ENCODE data around the gene SDK2.
"Not testable (repeated sequence)": the region's sequence is repeated elsewhere in the genome, so short reads cannot be mapped to it uniquely, and the experiment has no call there.

SDK2 gene

DNA sequence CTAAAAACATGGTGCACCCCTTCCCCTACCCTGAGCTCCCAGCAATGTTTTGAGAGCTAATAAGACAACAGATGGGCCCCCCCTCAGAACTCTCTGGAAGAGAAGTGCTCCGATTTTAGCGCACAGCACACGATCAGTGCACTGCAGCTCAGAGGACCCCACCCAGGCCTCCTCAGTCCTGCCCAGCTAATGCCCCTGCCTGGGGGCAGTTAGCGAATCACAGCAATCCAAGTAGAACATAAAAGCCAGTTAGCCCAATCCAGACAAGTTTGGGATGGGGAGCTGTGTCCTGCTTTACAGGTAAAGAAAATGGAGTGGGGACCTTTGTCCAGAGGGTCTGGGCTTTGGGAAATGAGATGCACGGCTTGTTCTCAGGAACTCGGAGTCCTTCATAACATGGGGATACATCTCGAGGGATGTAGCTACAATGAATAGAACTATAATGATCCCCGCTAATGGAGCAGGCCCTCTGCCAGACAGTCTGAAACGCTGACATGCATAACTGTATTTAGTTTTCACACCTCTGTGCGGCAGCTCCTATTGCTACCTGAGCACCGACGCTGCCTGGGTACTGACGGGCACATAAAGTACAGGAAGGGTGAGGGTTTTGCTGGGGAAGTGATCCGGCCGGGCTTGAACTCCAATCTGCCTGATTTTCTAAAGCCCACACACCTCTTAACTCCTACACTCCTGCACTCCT lies 302.7 kb downstream of the SDK2 start:
- Mint-ChIP-seq H3K27ac (no peak overlapping the region), H3K4me1 (no peaks in the 10 kb centered on the region), H3K4me3 (no peak overlapping the region), H3K27me3 (no peaks in the 10 kb centered on the region), H3K36me3 (peaks cover 6% of the 10 kb centered on the region), H3K9me3 (no peaks in the 10 kb centered on the region)
- ATAC-seq (ENCODE audit: low read depth) (no peak), DNase-seq (ENCODE audit: low spot score in 2 of 2) (no peak)

DNA sequence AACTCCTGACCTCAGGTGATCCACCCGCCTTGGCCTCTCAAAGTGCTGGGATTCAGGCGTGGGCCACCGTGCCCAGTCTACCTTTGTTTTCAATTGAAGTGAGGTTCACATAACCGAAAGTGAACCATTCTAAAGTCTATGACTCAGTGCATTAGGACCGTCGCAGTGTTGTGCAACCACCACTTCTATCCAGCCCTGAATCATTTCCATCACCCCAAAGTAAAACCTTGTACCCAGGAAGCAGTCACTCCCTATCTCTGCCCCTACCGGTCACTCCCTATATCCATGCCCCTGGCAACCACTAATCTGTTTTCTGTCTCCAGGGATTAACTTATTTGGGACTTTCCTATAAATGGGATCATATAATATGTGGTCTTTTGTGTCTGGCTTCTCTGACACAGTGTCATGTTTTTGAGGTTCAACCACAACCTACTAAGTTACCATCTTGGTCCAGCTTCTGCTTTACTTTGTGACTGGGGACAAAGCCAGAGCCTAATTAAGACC lies 304.1 kb downstream of the SDK2 start:
- H3K4me1 Mint-ChIP-seq = no peaks in the 10 kb centered on the region
- H3K27me3 Mint-ChIP-seq = no peaks in the 10 kb centered on the region
- no peaks in the 10 kb centered on the region for H3K9me3 Mint-ChIP-seq
- ATAC-seq (ENCODE audit: low read depth) = no peak
- H3K27ac Mint-ChIP-seq = no peak overlapping the region
- H3K4me3 Mint-ChIP-seq = no peak overlapping the region
- no peak for DNase-seq (ENCODE audit: low spot score in 2 of 2)
- peaks cover 3% of the 10 kb centered on the region for H3K36me3 Mint-ChIP-seq

DNA sequence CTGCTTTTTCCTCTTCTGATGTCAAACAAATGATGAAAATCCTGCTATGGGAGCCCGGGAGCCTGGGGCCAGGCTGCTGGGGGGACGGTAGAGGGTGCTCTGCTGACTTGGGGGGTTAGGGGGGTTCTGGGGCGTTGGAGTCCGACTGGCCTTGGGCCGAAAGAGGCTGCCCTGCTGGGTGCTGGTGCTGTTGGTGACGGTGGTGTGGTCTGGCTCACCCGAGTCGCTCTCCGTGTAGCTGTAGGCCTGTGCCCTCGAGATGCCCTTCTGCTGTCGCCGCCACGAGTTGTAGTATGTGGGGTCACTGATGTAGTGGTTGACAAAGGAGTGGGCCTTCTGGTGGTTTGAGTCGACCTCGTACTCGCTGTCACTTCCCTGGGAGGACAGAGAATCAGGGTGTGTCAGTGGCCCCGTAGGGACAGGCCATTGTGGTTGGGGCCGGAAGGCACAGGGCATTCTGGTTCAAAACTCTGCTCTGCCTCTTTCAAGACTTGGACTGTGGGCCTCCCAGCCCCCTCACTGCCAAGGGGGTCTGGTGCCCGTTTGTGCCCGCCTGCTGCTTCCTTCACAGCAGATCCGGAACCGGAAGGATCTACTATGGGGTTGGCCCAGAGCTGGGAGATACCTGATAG lies 305.6 kb downstream of the SDK2 start:
- H3K27ac Mint-ChIP-seq = peak overlapping the region; percentile 35
- ATAC-seq (ENCODE audit: low read depth) = no peak
- peaks cover 3% of the 10 kb centered on the region for H3K36me3 Mint-ChIP-seq

DNA sequence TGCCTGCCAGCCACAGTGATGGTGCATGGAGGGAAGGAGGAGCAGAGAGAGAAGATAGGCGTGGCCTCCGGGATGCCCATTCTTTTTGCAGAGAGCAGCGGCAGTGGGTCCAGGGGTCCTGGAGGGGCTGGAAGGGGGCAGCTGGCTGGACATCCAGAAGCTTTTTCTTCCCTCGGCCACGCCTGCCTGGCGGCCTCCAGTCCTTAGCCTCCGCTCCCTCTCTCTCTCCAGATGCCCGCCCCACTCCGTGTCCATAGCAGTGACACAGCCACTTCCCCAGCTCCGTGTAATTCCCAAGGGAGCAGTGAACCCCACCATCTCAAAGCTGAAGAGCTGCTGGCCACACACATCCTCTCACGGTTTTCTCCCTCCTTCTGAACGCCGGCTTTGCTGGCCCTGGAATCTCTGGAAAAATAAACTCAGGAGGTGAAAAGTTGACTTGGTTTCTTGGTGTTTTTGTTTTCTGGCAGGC lies 306.2 kb downstream of the SDK2 start:
- no peak for ATAC-seq (ENCODE audit: low read depth)
- H3K27me3 Mint-ChIP-seq = no peaks in the 10 kb centered on the region

More for the DNA sequence above, 305.6 kb downstream of the SDK2 start:
- H3K9me3 Mint-ChIP-seq = no peaks in the 10 kb centered on the region
- H3K27me3 Mint-ChIP-seq = no peaks in the 10 kb centered on the region
- no peak for DNase-seq (ENCODE audit: low spot score in 2 of 2)
- H3K4me1 Mint-ChIP-seq = no peaks in the 10 kb centered on the region
- H3K4me3 Mint-ChIP-seq = no peak overlapping the region

DNA sequence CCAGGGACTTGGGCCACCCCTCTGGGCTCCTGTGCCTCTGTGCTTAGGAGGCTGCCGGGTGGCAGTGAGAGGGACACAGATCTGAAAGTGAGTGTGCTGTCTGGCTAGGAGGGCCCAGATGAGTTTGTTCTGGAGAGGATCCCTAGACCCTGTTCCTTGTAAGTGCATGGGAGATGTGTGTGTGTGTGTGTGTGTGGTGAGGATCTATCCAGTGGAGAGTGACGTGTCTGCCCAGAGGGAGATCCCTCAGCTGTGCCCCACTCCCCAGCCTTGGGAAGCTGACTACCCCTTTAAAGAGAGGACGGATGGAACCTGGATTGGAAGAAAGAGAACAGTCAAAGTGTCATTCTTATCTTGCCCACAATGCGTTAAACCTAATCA lies 306.9 kb downstream of the SDK2 start:
- no peak overlapping the region for H3K4me3 Mint-ChIP-seq
- ATAC-seq (ENCODE audit: low read depth) (no peak), DNase-seq (ENCODE audit: low spot score in 2 of 2) (no peak)
- H3K4me1 Mint-ChIP-seq = no peaks in the 10 kb centered on the region
- no peak overlapping the region for H3K27ac Mint-ChIP-seq
- no peaks in the 10 kb centered on the region for H3K27me3 Mint-ChIP-seq
- peaks cover 3% of the 10 kb centered on the region for H3K36me3 Mint-ChIP-seq
- no peaks in the 10 kb centered on the region for H3K9me3 Mint-ChIP-seq

More for the DNA sequence above, 306.2 kb downstream of the SDK2 start:
- peaks cover 3% of the 10 kb centered on the region for H3K36me3 Mint-ChIP-seq
- no peak overlapping the region for H3K27ac Mint-ChIP-seq
- H3K9me3 Mint-ChIP-seq = no peaks in the 10 kb centered on the region
- DNase-seq (ENCODE audit: low spot score in 2 of 2) = no peak
- H3K4me3 Mint-ChIP-seq = no peak overlapping the region
- no peaks in the 10 kb centered on the region for H3K4me1 Mint-ChIP-seq

DNA sequence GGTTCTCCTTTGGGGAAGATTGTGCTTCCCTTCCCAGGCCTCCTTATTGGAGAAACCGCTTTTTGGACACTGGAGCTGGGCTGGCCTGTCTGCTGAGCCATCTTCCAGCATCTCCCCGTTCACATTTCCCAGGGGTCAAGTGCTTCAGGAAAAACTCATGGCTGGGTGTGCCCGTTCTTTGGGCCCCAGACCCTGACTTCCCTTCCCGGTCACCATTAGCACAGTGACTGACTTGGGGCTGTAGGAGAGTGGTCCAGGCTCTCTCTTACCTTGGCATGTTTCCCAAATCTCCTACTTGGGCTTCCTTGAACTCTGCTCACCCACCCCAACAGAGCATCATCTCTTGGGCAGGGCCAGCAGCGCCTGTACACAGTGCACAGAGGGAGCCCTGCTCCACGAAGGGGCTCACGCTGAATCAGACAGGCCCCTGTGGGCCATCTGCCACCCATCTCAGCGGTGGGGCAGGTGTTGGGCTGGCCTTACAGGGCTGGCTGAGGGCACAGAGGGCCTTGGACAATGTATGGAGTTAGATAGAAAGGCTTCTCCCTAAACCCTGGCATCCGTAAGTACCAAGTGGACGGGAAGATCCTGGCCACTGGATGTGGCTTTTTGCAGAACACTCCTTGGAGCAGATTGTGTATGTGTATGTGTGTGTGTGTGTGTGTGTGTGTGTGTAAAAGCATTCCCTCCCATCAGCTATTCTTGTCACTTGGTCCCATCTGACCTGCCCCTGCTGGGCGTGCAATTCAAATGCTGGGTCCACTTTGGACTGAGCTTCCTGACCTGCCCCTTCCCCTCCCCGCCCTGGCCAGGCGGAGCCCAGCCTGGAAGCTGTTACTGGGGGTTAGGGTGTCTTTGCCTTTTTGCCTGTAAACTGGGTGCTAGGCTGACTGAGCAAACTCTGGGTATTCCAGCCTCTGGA lies 307.6 kb downstream of the SDK2 start:
- DNase-seq (ENCODE audit: low spot score in 2 of 2) = no peak
- Mint-ChIP-seq H3K27ac (no peak overlapping the region), H3K4me1 (no peaks in the 10 kb centered on the region), H3K4me3 (no peak overlapping the region), H3K36me3 (peaks cover 3% of the 10 kb centered on the region), H3K9me3 (no peaks in the 10 kb centered on the region), H3K27me3 (no peaks in the 10 kb centered on the region)
- no peak for ATAC-seq (ENCODE audit: low read depth)

DNA sequence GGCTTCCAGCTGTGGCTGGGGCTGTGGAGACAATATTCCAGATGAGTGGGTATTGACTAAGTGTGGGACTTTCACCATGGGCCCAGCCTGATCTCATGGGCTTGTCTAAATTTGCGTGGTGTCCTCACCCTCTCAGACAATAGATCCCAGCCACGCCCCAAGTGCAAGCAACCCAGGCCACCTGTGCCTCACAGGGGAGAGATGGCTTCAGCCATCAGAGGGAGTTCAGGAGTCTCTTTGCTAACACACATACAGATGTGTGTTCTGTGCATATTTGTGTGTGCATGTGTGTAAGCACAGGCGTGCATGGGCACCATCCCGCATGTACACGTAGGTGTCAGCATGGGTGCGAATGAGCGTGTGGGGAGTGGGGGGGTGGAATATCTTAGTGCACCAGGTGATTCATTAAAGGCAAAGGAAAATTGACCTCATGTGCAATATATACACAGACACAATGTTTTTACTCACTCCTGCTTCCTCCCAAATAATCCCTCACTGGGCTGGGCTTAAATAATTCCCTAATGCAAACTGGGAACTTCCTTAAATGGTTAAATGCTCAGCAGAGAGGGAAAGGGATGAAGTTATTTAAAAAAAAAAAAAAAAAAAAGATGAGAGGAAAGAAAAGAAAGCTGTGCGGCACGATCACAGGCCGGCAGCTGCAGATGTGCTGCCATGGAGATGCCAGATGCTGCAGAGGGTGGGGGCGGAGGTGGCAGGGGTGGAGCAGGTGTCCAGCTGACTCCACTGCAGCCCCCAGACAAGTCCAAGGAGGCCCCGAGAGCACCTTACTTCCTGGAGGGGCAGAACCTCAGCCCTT lies 308.4 kb downstream of the SDK2 start:
- H3K27me3 Mint-ChIP-seq = no peaks in the 10 kb centered on the region
- peaks cover 3% of the 10 kb centered on the region for H3K36me3 Mint-ChIP-seq
- ATAC-seq (ENCODE audit: low read depth) (no peak), DNase-seq (ENCODE audit: low spot score in 2 of 2) (no peak)
- H3K4me3 Mint-ChIP-seq = no peak overlapping the region
- no peaks in the 10 kb centered on the region for H3K9me3 Mint-ChIP-seq
- H3K4me1 Mint-ChIP-seq = no peaks in the 10 kb centered on the region
- no peak overlapping the region for H3K27ac Mint-ChIP-seq

DNA sequence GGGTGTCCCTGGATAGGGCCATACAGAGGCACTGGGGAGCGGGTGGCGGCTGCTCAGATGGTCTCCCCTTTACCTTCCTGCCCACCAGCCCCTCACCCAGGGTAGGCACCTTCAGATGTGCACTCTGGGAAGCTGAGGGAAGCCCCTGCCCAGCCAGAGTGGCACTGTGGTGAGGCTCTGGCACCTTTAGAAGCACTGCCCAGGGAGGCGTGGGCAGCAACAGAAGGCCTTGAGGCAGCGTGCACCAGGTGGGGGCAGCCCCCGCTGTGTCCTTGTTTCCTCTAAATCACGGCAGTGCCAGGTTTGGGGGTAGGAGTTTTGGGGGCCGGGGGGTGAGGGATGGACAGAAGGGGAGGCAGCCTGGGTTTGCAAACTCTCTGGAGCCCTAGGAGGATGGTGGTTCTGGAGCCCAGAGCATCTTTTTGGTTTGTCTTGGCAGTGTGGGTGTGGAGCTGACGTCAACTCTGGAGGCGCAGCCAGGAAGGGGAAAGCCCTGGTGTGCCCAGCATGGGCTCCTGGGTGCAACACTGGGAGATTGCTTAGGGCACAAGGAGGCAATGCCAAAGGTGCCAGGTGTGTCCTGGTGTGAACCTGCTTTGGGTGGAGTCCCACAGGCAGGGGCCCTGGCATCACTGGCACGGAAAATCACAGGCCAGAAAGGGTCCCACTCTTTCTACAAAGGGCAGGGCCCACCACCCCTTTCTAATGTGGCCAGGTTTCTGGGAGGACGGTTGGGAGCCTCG lies 309.3 kb downstream of the SDK2 start:
- DNase-seq (ENCODE audit: low spot score in 2 of 2) (no peak), ATAC-seq (ENCODE audit: low read depth) (no peak)
- H3K9me3 Mint-ChIP-seq = no peaks in the 10 kb centered on the region
- no peaks in the 10 kb centered on the region for H3K4me1 Mint-ChIP-seq
- H3K27me3 Mint-ChIP-seq = no peaks in the 10 kb centered on the region
- H3K36me3 Mint-ChIP-seq = peaks cover 3% of the 10 kb centered on the region
- no peak overlapping the region for H3K4me3 Mint-ChIP-seq
- H3K27ac Mint-ChIP-seq = no peak overlapping the region

DNA sequence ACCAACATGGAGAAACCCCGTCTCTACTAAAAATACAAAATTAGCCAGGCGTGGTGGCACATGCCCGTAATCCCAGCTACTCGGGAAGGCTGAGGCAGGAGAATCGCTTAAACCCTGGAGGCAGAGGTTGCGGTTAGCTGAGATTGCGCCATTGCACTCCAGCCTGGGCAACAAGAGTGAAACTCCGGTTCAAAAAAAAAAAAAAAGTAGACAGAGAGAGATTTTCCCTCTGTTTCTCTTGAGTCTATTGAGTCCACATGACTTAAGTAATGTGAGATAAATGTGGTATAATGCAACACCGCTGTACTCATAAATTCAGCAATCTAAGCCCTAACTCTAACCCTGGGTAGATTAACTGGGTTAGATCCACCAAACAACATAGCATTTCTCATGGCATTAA lies 310.8 kb downstream of the SDK2 start:
- ATAC-seq (ENCODE audit: low read depth); H3K9me3 Mint-ChIP-seq; H3K4me1 Mint-ChIP-seq; H3K36me3 Mint-ChIP-seq; H3K27me3 Mint-ChIP-seq; H3K27ac Mint-ChIP-seq; DNase-seq (ENCODE audit: low spot score in 2 of 2); H3K4me3 Mint-ChIP-seq: not testable (repeated sequence)

DNA sequence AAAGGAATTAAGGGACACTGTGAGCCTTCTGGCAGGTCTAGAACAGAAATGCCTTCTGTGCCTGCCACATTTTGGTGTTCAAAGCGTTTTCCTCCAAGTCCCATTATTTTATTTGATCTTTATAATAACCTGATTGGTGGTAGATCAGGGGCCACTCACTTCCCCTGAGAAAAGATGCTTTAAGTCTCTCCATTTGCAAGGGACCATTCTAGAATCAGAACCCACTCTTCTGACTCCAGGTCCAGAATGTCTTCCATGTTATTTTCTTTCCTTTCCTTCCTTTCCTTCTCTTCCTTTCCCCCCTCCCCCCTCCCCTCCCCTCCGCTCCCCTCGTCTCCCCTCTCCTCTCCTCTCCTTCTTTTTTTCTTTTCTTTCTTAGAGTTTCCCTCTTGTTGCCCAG lies 313.2 kb downstream of the SDK2 start:
- Mint-ChIP-seq H3K27ac (no peak overlapping the region), H3K27me3 (peaks cover 8% of the 10 kb centered on the region), H3K4me3 (no peak overlapping the region), H3K9me3 (no peaks in the 10 kb centered on the region), H3K36me3 (no peaks in the 10 kb centered on the region), H3K4me1 (no peaks in the 10 kb centered on the region)
- no peak for DNase-seq (ENCODE audit: low spot score in 2 of 2)
- ATAC-seq (ENCODE audit: low read depth) = no peak

DNA sequence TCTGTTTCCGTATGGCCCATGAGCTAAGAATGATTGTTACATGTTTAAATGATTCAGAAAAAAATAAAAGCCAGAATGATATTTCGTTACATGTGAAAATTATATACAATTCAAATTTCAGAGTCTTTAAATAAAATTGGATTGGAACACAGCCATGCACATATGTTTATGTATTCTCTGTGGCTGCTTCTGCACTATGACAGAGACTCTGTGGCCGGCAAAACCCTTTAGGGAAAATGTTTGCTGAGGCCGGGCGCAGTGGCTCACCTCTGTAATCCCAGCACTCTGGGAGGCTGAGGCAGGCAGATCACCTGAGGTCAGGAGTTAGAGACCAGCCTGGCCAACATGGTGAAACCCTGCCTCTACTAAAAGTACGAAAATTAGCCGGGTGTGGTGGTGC lies 316.6 kb downstream of the SDK2 start:
- peaks cover 21% of the 10 kb centered on the region for H3K27me3 Mint-ChIP-seq
- H3K36me3 Mint-ChIP-seq = no peaks in the 10 kb centered on the region

DNA sequence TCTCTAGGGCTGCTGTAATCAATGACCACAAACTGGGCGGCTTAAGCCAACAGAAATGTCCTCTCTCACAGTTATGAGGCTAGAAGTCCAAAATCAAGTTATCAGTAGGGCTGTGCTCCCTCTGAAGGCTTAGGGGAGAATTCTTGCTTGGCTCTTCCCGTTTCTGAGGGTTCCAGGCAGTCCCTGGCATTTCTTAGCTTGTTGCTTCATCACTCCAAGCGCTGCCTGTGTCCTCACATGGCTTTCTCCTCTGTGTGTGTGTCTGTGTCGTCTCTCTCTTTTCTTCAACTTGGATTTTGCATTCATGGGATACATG lies 318.8 kb downstream of the SDK2 start:
- no peaks in the 10 kb centered on the region for H3K9me3 Mint-ChIP-seq
- H3K27me3 Mint-ChIP-seq = peaks cover 25% of the 10 kb centered on the region
- H3K4me1 Mint-ChIP-seq = no peaks in the 10 kb centered on the region
- H3K27ac Mint-ChIP-seq = no peak overlapping the region
- H3K36me3 Mint-ChIP-seq = no peaks in the 10 kb centered on the region
- no peak overlapping the region for H3K4me3 Mint-ChIP-seq
- DNase-seq (ENCODE audit: low spot score in 2 of 2) (no peak), ATAC-seq (ENCODE audit: low read depth) (no peak)

More for the DNA sequence above, 316.6 kb downstream of the SDK2 start:
- Mint-ChIP-seq H3K4me3 (no peak overlapping the region), H3K4me1 (no peaks in the 10 kb centered on the region), H3K9me3 (no peaks in the 10 kb centered on the region), H3K27ac (no peak overlapping the region)
- DNase-seq (ENCODE audit: low spot score in 2 of 2) (no peak), ATAC-seq (ENCODE audit: low read depth) (no peak)

All from memory B cell (primary cell).